Keratinocyte (primary cell): ENCODE results near the gene LSM14B.

Experiments
- EZH2 ChIP-seq: IDR thresholded peaks from one replicate; pipeline ENCODE4 v1.6.1; 2012; ENCODE audit warnings: inconsistent platforms, mild to moderate bottlenecking, low read length, moderate library complexity
- TF ChIP-seq, protein P1 (sequence below), 3 experiments: IDR thresholded peaks in 1 of 3; conservative IDR thresholded peaks in 1 of 3; optimal IDR thresholded peaks in 1 of 3; 2 replicates in 2 of 3; 3 replicates in 1 of 3; pipeline versions ENCODE3 to v1.5.1; 2011; ENCODE audit warnings: low read length in 3 of 3, mild to moderate bottlenecking in 3 of 3, moderate library complexity in 2 of 3, control low read depth in 1 of 3, inconsistent platforms in 1 of 3; ENCODE audit not compliant: insufficient read depth in 2 of 3; ENCODE audit errors: extremely low read depth in 1 of 3

DNA sequence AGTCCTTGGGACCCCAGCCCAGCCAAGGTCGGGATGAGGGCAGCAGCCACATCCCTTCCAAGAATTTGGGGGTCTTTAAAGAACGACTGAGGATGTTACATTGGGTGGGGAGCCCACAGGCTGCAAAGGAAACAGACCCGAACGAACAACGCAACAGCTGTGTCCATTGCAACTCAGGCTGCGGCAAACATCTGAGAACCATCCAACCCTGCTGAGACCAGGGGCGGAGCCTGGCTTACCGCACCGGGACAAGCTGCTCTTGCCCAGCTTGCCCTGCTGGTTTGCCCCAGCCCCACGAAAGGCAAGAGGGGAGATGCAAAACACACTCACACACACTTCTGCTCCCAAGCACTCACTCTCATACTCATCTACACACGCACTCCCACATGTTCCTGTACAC is 35.0 kb upstream of the LSM14B start:
- no peak for TF ChIP-seq EZH2
- TF ChIP-seq, protein P1, sequence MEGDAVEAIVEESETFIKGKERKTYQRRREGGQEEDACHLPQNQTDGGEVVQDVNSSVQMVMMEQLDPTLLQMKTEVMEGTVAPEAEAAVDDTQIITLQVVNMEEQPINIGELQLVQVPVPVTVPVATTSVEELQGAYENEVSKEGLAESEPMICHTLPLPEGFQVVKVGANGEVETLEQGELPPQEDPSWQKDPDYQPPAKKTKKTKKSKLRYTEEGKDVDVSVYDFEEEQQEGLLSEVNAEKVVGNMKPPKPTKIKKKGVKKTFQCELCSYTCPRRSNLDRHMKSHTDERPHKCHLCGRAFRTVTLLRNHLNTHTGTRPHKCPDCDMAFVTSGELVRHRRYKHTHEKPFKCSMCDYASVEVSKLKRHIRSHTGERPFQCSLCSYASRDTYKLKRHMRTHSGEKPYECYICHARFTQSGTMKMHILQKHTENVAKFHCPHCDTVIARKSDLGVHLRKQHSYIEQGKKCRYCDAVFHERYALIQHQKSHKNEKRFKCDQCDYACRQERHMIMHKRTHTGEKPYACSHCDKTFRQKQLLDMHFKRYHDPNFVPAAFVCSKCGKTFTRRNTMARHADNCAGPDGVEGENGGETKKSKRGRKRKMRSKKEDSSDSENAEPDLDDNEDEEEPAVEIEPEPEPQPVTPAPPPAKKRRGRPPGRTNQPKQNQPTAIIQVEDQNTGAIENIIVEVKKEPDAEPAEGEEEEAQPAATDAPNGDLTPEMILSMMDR (optimal IDR thresholded peaks at IDR 0.05 in 1 of 3, IDR thresholded peaks at IDR 0.05 in 1 of 3, conservative IDR thresholded peaks at IDR 0.05 in 1 of 3; ENCODE audit: extremely low read depth in 1 of 3, insufficient read depth in 2 of 3, low read length in 3 of 3): no peak
